Activated T-cell treated with anti-CD3 and anti-CD28 coated beads, Interleukin-2, amount 50 U/mL, for 48 hours (primary cell): ENCODE data around the gene ADAMTS17.
"Not testable (repeated sequence)": the region's sequence is repeated elsewhere in the genome, so short reads cannot be mapped to it uniquely, and the experiment has no call there.

Source experiments
- DNase-seq, 2 experiments: peaks; one replicate each; pipeline ENCODE4 v3.0.0-alpha.2; 2020

ADAMTS17 gene

GRCh38 chr15:99985878-99986277, 355.9 kb downstream of the ADAMTS17 start:
- no peak for DNase-seq

- no peak for DNase-seq
Observed at GRCh38 chr15:99984491-99985243, 357.1 kb downstream of the ADAMTS17 start.

DNA sequence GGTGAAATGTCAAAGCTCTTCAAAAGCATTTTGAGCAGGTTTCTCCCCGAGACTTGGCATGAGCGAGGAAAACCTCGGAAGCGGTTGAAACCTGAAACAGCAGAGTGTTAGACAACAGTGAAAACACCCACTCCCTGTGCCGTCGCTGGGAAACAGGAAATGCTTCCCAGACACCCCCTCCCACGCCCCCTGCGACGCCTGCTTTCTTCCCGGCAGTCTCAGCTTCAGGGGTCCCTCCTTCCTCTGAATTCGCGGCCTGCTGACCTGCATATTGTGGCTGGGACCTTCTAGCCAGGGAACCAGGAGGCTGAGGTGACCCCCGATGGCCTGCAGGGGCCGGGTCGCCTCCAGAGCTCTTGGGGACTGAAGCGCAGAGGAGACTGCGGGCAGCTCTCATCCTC, 357.9 kb downstream of the ADAMTS17 start:
- DNase-seq: no peak

GRCh38 chr15:99983171-99983885, 358.4 kb downstream of the ADAMTS17 start:
- no peak for DNase-seq

DNA sequence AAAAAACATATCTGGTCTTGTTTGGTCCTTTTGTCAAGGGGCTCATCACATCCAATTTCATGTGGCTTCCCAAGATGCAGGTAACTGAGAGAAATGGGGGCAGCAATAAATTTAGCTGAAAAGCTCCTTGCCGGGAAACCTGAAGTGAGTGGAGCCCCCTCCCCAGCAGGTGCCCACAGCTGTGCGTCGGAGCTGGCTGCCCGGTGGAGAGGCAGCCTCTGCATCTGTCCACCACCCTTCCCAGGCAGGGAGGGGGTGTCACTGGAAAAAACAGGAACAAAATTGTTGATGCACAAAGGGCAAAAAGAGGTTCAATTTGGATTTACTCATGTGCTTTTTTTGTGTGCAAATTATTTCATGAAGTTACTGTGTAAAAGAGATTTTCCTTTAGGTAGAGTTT, 359.1 kb downstream of the ADAMTS17 start:
- DNase-seq: no peak

DNA sequence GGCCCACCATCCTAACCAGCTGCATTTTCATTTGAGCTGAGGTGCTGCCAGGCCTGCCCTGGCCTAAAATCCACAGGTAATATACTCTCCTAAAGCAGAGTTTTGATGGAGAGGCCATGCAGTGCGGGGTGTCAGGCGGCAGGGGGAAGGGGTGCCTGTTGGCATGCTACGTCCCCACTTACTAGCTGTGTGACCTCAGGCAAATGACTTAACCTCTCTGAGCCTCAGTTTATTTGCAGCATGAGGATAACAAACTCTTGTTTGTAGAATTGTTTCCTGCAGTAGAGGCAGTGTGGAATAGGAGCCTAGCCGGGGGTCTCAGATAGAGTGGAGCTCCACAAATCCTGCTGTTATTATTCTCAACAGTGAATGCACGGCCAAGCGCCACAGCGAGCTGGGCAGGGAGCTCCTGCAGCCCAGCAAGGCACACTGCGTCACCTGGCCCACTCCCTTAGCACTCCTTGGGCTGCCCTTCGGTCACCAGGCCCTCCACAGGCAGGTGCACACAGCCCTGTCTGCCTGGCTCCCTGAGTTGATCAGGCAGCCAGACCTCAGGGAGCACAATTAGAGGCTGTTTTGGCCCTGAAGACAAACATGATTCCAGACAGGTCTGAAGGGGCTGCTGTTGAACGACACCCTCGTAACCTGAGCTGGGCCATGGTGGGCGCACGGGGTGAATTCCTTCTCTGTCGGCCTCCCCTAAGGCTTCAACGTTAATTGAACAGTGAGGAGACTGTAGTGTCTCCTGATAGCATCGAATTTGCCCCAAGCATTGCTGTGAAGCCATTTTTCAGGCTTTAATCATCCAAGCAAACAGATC, 359.7 kb downstream of the ADAMTS17 start:
- no peak for DNase-seq

DNA sequence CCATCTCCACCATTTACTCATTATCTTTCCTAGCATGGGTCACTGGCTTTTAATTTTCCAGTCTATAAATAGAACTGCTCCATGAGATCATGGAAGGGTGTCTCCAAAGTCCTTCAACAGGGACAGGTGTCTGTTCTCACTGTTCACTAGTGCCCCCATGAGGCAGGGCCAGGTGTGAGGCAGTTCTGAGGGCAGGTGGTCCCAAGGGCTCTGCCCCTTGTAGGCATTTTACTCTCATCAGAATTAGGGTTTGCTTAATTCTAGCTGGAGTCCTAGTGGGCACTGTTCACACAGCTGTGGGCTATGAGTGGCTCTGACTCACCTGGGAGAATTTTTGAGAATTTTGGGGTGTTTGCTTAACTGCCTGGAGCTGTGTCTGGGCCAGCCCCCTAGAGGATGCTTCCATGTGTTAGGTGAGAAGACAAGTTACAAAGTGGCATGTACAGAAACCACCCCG, 360.6 kb downstream of the ADAMTS17 start:
- no peak for DNase-seq

DNA sequence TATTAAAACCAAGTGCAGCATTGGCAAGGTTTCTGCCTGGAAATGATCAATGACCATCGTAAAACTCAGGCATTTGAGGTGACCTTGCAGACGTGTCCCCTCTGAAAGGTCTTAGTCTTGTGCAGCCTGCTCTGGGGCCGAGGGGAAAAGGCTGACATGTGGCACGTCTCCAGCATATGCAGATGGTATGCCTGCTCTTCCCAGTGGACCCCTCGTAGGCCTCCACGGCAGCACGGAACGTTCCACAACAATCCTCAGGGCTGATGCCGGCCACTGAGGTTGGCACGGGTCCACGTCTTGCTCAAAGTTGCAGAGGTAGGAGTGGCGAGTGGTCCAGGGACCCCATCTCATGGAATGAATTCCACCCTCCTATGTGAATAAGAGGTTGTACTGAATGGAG, 361.0 kb downstream of the ADAMTS17 start:
- DNase-seq: no peak

DNA sequence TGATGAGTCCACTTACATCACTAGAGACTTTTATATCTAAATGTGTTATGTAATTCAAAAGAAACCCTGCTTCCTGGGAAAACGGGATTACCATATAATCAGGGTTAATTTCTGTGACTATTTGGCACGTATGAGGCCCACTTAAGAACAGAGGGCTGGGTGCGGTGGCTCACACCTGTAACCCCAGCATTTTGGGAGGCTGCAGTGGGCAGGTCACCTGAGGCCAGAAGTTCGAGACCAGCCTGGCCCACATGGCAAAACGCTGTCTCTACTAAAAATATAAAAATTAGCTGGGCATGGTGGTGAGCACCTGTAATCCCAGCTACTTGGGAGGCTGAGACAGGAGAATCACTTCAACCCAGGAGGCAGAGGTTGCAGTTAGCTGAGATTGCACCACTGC, 361.9 kb downstream of the ADAMTS17 start:
- not testable (repeated sequence) for DNase-seq

- no peak for DNase-seq
Observed at GRCh38 chr15:99979371-99979770, 362.4 kb downstream of the ADAMTS17 start.

GRCh38 chr15:99978426-99978825, 363.3 kb downstream of the ADAMTS17 start:
- no peak for DNase-seq

GRCh38 chr15:99977929-99978328, 363.8 kb downstream of the ADAMTS17 start:
- no peak for DNase-seq

GRCh38 chr15:99976811-99977271, 364.9 kb downstream of the ADAMTS17 start:
- DNase-seq: no peak

DNA sequence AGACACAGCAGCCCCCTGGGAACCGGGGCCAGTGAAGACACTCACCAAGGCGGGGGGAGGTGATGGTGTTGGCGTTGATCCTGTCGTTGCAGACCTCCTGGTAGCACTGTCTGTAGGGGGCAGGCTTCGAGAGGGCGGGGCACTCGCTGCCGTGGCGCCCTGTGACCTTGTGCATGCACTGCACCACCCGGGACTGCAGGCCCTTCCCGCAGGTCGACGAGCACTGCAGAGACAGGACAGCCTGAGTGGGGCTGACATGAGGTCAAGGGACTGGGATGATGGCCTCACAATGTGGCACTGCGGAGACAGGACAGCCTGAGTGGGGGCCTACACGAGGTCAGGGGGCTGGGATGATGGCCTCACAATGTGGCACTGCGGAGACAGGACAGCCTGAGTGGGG, 365.8 kb downstream of the ADAMTS17 start:
- DNase-seq: no peak

DNA sequence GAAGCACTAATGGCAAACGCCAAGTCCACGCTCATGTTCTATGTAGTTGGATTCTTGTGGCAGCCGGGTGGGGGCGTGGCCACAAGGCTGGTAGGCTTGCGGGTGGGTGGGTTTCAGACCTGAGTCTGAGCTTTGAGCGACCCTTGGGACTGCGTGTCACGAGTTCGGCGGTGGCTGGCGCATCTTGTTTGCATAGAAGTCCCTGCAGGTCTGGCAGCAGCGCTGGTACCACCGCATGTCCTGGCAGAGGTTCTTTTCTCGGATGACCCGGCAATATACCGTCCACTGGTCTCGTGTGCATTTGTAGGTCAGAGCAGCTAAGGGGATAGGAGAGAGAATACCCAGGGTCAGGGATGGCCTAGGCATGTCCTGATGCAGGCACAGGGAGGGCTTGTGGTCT, 367.5 kb downstream of the ADAMTS17 start:
- no peak for DNase-seq

GRCh38 chr15:99973351-99973750, 368.4 kb downstream of the ADAMTS17 start:
- no peak for DNase-seq

GRCh38 chr15:99970891-99971430, 370.8 kb downstream of the ADAMTS17 start:
- no peak for DNase-seq

GRCh38 chr15:99969261-99969920, 372.4 kb downstream of the ADAMTS17 start:
- DNase-seq: no peak

GRCh38 chr15:99967841-99968371, 373.9 kb downstream of the ADAMTS17 start:
- no peak for DNase-seq

DNA sequence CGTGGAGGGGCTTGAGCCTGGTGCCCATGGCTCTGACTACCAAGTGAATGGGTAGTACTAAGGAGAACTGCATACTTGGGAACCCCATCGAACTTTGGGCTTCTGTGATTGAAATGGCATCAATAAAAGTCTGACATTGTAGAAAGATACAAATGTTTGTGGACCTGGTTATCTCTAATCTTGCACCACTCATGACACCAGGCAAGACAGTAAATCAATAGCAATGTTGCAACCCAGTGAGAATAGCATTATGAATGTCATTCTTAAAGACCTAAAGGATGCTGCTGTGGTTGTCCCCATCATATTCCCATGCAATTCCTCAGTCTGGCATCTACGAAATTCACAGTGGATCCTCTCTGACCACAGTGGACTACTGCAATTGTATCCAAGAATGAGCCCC, 375.0 kb downstream of the ADAMTS17 start:
- DNase-seq: no peak

- DNase-seq: no peak
Observed at GRCh38 chr15:99965376-99965775, 376.4 kb downstream of the ADAMTS17 start.

DNA sequence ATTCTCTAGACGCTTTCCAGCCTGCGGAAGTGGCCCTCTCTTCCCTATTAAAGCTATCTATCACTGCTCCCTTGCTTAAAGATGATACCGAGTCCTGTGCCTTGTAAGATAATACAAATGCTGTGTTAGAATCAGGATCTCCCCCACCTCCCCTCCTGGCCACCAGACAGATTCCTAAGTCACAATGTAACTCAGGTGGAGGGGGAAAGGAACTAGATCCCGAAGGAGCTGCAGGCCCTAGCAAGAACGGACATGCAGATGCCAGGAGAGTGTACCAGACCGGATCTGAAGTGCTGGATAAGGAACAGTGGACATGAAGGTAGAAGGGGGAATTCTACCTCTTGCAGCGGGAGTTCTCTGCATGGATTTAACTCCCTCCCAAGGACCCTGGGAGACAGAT, 377.8 kb downstream of the ADAMTS17 start:
- DNase-seq: no peak
